ENCODE results near the gene MICAL2. TPM values are rescaled to one million over a fixed set of nuclear protein-coding genes. Genes with fewer than 3 reads are reported as not detected.

Gene MICAL2
- total RNA-seq, 1 experiment from 2014 or later = 37.4 TPM

- no peak overlapping the region for H3K4me3 ChIP-seq (replicated peaks in 1 of 2; ENCODE audit: low read depth in 1 of 2, low read length in 2 of 2)
- H3K4me1 ChIP-seq (ENCODE audit: control insufficient read depth in 1 of 2, insufficient read depth in 2 of 2, low read length in 2 of 2) = no peaks in the 10 kb centered on the region
- H2AFZ ChIP-seq (ENCODE audit: low read depth, low read length, poor library complexity, severe bottlenecking) = no peak overlapping the region
- RAD21 ChIA-PET (ENCODE audit: low non-redundant PET in 1 of 2, low total read pairs in 2 of 2, uncharacterized antibody in 2 of 2, unreplicated experiment in 2 of 2) = no interaction called here
- BruUV-seq (replicated peaks) = no TSS peak
- TF ChIP-seq MAX (IDR thresholded peaks at IDR 0.05) = no peak
- no peak for TF ChIP-seq EGR1 (IDR thresholded peaks at IDR 0.05; ENCODE audit: low read depth)
- TF ChIP-seq SP1 (IDR thresholded peaks at IDR 0.05; ENCODE audit: low read depth) = no peak
- no peak for TF ChIP-seq ZFX (IDR thresholded peaks at IDR 0.05)
- TF ChIP-seq, protein P1, sequence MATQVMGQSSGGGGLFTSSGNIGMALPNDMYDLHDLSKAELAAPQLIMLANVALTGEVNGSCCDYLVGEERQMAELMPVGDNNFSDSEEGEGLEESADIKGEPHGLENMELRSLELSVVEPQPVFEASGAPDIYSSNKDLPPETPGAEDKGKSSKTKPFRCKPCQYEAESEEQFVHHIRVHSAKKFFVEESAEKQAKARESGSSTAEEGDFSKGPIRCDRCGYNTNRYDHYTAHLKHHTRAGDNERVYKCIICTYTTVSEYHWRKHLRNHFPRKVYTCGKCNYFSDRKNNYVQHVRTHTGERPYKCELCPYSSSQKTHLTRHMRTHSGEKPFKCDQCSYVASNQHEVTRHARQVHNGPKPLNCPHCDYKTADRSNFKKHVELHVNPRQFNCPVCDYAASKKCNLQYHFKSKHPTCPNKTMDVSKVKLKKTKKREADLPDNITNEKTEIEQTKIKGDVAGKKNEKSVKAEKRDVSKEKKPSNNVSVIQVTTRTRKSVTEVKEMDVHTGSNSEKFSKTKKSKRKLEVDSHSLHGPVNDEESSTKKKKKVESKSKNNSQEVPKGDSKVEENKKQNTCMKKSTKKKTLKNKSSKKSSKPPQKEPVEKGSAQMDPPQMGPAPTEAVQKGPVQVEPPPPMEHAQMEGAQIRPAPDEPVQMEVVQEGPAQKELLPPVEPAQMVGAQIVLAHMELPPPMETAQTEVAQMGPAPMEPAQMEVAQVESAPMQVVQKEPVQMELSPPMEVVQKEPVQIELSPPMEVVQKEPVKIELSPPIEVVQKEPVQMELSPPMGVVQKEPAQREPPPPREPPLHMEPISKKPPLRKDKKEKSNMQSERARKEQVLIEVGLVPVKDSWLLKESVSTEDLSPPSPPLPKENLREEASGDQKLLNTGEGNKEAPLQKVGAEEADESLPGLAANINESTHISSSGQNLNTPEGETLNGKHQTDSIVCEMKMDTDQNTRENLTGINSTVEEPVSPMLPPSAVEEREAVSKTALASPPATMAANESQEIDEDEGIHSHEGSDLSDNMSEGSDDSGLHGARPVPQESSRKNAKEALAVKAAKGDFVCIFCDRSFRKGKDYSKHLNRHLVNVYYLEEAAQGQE (IDR thresholded peaks at IDR 0.05; ENCODE audit: low read depth) = no peak
- no peak for TF ChIP-seq YY1 (IDR thresholded peaks at IDR 0.05; ENCODE audit: extremely low read depth, insufficient replicate concordance, low read depth, low read length)
- no peak for TF ChIP-seq ELF1 (IDR thresholded peaks at IDR 0.05; ENCODE audit: borderline replicate concordance, low read depth)
- TF ChIP-seq CBX3 (IDR thresholded peaks at IDR 0.05; ENCODE audit: low read depth) = no peak
- TF ChIP-seq, protein P2, sequence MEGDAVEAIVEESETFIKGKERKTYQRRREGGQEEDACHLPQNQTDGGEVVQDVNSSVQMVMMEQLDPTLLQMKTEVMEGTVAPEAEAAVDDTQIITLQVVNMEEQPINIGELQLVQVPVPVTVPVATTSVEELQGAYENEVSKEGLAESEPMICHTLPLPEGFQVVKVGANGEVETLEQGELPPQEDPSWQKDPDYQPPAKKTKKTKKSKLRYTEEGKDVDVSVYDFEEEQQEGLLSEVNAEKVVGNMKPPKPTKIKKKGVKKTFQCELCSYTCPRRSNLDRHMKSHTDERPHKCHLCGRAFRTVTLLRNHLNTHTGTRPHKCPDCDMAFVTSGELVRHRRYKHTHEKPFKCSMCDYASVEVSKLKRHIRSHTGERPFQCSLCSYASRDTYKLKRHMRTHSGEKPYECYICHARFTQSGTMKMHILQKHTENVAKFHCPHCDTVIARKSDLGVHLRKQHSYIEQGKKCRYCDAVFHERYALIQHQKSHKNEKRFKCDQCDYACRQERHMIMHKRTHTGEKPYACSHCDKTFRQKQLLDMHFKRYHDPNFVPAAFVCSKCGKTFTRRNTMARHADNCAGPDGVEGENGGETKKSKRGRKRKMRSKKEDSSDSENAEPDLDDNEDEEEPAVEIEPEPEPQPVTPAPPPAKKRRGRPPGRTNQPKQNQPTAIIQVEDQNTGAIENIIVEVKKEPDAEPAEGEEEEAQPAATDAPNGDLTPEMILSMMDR (IDR thresholded peaks at IDR 0.05 in 2 of 3, conservative IDR thresholded peaks at IDR 0.05 in 1 of 3; ENCODE audit: borderline replicate concordance in 1 of 3, insufficient read depth in 1 of 3, low read depth in 2 of 3, low read length in 2 of 3) = no peak
- TF ChIP-seq POLR2A (IDR thresholded peaks at IDR 0.05; ENCODE audit: borderline replicate concordance, extremely low read depth, insufficient read depth, insufficient read length) = no peak
- TF ChIP-seq, protein P3, sequence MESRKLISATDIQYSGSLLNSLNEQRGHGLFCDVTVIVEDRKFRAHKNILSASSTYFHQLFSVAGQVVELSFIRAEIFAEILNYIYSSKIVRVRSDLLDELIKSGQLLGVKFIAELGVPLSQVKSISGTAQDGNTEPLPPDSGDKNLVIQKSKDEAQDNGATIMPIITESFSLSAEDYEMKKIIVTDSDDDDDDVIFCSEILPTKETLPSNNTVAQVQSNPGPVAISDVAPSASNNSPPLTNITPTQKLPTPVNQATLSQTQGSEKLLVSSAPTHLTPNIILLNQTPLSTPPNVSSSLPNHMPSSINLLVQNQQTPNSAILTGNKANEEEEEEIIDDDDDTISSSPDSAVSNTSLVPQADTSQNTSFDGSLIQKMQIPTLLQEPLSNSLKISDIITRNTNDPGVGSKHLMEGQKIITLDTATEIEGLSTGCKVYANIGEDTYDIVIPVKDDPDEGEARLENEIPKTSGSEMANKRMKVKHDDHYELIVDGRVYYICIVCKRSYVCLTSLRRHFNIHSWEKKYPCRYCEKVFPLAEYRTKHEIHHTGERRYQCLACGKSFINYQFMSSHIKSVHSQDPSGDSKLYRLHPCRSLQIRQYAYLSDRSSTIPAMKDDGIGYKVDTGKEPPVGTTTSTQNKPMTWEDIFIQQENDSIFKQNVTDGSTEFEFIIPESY (IDR thresholded peaks at IDR 0.05; ENCODE audit: extremely low read depth, insufficient replicate concordance, low read length) = no peak
- TF ChIP-seq FOSL1 (IDR thresholded peaks at IDR 0.05; ENCODE audit: low read depth) = no peak
- TF ChIP-seq, protein P4, sequence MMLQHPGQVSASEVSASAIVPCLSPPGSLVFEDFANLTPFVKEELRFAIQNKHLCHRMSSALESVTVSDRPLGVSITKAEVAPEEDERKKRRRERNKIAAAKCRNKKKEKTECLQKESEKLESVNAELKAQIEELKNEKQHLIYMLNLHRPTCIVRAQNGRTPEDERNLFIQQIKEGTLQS (IDR thresholded peaks at IDR 0.05) = no peak
- no peak for TF ChIP-seq EZH2phosphoT487 (IDR thresholded peaks at IDR 0.05; ENCODE audit: borderline replicate concordance)
- TF ChIP-seq CEBPB (IDR thresholded peaks at IDR 0.05; ENCODE audit: low read depth) = no peak
- TF ChIP-seq ZNF274 (IDR thresholded peaks at IDR 0.05; ENCODE audit: low read depth, low read length) = no peak
- TF ChIP-seq EZH2 (IDR thresholded peaks at IDR 0.05) = no peak
- no peak for TF ChIP-seq POLR2AphosphoS5 (IDR thresholded peaks at IDR 0.05; ENCODE audit: low read depth, low read length)
- no peaks in the 10 kb centered on the region for H3K36me3 ChIP-seq (ENCODE audit: control insufficient read depth in 1 of 2, insufficient read depth in 2 of 2, low read length in 2 of 2)
- no peak overlapping the region for H3K27ac ChIP-seq (ENCODE audit: low read depth, low read length)
- CTCF ChIA-PET = no interaction called here
- DNase-seq (ENCODE audit: low read depth, low spot score) (no peak), ATAC-seq (no peak)
- H3K9ac ChIP-seq (ENCODE audit: low read length) = no peak overlapping the region
- POLR2A ChIA-PET = no interaction called here
- intact Hi-C loops (cut with micrococcal nuclease) = no loop called here
- no peaks in the 10 kb centered on the region for H4K20me1 ChIP-seq (ENCODE audit: insufficient read depth)
- no peaks in the 10 kb centered on the region for H3K27me3 ChIP-seq (ENCODE audit: insufficient read depth, low read length)
- H3K9me3 ChIP-seq (ENCODE audit: control insufficient read depth in 1 of 2, insufficient read depth in 1 of 2, low read depth in 1 of 2, low read length in 2 of 2) = no peaks in the 10 kb centered on the region
- H3K4me2 ChIP-seq (ENCODE audit: low read length) = no peak overlapping the region
- H3K9me2 ChIP-seq (ENCODE audit: insufficient read depth) = no peaks in the 10 kb centered on the region
- no peaks in the 10 kb centered on the region for H3K79me2 ChIP-seq (ENCODE audit: insufficient read depth, low read length)
Measured at GRCh38 chr11:12198251-12199222, 88.1 kb downstream of the MICAL2 start.

Measured in HCT116 (cell line).